Nephron progenitor cell (in vitro differentiated cells): Measurements from ENCODE around the gene RPRM.
"Not testable (repeated sequence)": the region's sequence is repeated elsewhere in the genome, so short reads cannot be mapped to it uniquely, and the experiment has no call there.

ENCODE experiments used
- DNase-seq: peaks from one replicate; pipeline ENCODE4 v3.0.0; 2021
- H3K27ac Mint-ChIP-seq: 2 replicates; pipeline ENCODE4 v1.8.0; 2021; ENCODE audit warnings: mild to moderate bottlenecking, moderate library complexity, mixed read lengths
- H3K27me3 Mint-ChIP-seq: 2 replicates; pipeline ENCODE4 v1.8.0; 2021; ENCODE audit warnings: mild to moderate bottlenecking, low read depth, mixed read lengths; ENCODE audit not compliant: poor library complexity
- H3K36me3 Mint-ChIP-seq: 2 replicates; pipeline ENCODE4 v1.8.0; 2021; ENCODE audit warnings: low read depth, mixed read lengths
- H3K4me1 Mint-ChIP-seq: 2 replicates; pipeline ENCODE4 v1.8.0; 2021; ENCODE audit warnings: mixed read lengths
- H3K4me3 Mint-ChIP-seq: 2 replicates; pipeline ENCODE4 v1.8.0; 2021; ENCODE audit warnings: mild to moderate bottlenecking, moderate library complexity, mixed read lengths
- H3K9me3 Mint-ChIP-seq: 2 replicates; pipeline ENCODE4 v1.8.0; 2021; ENCODE audit warnings: mild to moderate bottlenecking, moderate library complexity, mixed read lengths
- TF ChIP-seq, protein P1 (sequence below): fragments of 200-600 bp; sonication (generic); IDR thresholded peaks from 2 replicates; pipeline ENCODE4 v1.5.0; 2021; ENCODE audit warnings: antibody characterized with exemption

RPRM gene

DNA sequence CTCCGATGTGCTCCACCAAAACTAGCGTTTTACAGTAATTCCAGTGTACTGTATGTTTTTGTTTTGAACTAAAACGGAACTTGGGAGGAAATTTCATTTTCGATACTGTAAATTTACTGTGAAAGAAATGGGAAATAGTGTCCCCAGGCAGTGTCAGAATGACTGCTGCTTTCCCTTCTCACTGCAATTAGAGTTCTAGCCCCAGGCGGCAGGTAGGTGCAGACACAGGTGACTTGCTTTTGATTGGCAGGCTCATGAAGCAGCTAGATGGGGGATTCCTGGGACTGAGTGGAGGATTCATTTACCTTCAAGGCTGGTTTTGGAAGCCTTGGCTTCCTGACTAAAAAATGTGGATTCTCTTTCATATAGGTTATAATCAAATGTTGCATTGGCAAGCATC lies 27.0 kb downstream of the RPRM start:
- TF ChIP-seq, protein P1, sequence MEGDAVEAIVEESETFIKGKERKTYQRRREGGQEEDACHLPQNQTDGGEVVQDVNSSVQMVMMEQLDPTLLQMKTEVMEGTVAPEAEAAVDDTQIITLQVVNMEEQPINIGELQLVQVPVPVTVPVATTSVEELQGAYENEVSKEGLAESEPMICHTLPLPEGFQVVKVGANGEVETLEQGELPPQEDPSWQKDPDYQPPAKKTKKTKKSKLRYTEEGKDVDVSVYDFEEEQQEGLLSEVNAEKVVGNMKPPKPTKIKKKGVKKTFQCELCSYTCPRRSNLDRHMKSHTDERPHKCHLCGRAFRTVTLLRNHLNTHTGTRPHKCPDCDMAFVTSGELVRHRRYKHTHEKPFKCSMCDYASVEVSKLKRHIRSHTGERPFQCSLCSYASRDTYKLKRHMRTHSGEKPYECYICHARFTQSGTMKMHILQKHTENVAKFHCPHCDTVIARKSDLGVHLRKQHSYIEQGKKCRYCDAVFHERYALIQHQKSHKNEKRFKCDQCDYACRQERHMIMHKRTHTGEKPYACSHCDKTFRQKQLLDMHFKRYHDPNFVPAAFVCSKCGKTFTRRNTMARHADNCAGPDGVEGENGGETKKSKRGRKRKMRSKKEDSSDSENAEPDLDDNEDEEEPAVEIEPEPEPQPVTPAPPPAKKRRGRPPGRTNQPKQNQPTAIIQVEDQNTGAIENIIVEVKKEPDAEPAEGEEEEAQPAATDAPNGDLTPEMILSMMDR, result no peak
- Mint-ChIP-seq H3K4me3 (no peak overlapping the region), H3K9me3 (no peaks in the 10 kb centered on the region), H3K36me3 (peaks cover 4% of the 10 kb centered on the region), H3K27ac (no peak overlapping the region), H3K27me3 (no peaks in the 10 kb centered on the region), H3K4me1 (no peaks in the 10 kb centered on the region)
- DNase-seq, result no peak

DNA sequence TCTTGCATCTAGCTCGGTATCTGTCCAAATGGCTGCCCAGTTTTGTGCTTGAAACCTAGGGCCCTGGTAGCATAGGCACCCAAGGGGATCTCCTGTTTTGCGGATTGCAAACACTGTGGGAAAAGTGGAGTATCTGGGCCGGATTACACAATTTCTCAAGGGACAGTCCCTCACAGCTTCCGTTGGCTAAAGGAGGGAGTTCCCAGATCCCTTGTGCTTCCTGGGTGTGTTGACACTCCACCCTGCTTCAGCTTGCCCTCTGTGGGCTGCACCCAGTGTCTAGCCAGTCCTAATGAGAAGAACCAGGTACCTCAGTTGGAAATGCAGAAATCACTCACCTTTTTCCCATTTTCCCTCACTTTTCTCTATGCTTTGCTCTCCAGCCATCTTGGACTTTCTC lies 35.5 kb downstream of the RPRM start:
- TF ChIP-seq, protein P1, result no peak
- peaks cover 48% of the 10 kb centered on the region for H3K9me3 Mint-ChIP-seq
- no peak overlapping the region for H3K4me3 Mint-ChIP-seq

DNA sequence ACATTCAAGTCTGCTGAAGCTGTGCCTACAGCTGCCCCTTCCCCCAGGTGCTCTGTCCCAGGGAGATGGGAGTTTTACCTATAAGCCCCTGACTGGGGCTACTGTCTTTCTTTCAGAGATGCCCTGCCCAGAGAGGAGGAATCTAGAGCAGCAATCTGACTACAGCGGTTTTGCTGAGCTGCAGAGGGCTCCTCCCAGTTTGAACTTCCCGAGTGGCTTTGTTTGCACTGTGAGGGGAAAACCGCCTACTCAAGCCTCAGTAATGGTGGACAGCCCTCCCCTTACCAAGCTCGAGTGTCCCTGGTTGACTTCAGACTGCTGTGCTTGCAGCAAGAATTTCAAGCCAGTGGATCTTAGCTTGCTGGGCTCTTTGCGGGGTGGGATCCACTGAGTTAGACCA lies 35.9 kb downstream of the RPRM start:
- peaks cover 33% of the 10 kb centered on the region for H3K36me3 Mint-ChIP-seq
- H3K27ac Mint-ChIP-seq, H3K4me1 Mint-ChIP-seq, H3K4me3 Mint-ChIP-seq, H3K27me3 Mint-ChIP-seq, DNase-seq: not testable (repeated sequence)
- peaks cover 51% of the 10 kb centered on the region for H3K9me3 Mint-ChIP-seq

More for the DNA sequence above, 35.5 kb downstream of the RPRM start:
- H3K27ac Mint-ChIP-seq, result peak overlapping the region; percentile 15
- H3K4me1 Mint-ChIP-seq, result no peaks in the 10 kb centered on the region
- peaks cover 33% of the 10 kb centered on the region for H3K36me3 Mint-ChIP-seq
- no peak for DNase-seq
- H3K27me3 Mint-ChIP-seq, result peaks cover 2% of the 10 kb centered on the region

DNA sequence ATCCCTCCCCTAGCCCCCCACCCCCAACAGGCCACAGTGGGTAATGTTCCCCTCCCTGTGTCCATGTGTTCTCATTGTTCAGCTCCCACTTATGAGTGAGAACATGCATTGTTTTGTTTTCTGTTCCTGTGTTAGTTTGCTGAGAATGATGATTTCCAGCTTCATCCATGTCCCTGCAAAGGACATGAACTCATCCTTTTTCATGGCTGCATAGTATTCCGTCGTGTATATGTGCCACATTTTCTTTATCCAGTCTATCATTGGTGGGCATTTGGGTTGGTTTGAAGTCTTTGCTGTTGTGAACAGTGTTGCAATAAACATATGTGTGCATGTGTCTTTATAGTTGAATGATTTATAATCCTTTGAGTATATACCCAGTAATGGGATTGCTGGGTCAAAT lies 38.5 kb downstream of the RPRM start:
- H3K36me3 Mint-ChIP-seq, result peaks cover 33% of the 10 kb centered on the region
- DNase-seq, H3K4me1 Mint-ChIP-seq, H3K4me3 Mint-ChIP-seq, H3K27me3 Mint-ChIP-seq, H3K27ac Mint-ChIP-seq: not testable (repeated sequence)
- H3K9me3 Mint-ChIP-seq, result peaks cover 62% of the 10 kb centered on the region

DNA sequence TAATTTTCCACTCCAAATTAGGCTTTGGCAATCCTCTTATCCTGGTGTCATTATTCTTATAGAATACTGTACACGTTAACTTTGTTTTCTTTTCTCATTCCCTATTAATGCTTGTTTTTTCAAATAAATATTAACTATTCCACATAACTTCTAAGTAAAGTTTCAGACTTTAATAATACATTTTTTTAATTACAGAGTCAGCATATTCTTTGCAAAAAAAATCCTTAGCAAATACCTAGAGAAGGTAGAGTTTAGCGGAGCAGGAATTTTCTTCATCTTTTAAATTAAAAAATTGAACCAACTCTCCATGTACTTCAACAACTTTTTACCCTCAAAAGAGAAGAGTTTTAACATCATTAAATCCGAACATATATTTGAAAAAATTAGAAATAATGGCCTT lies 45.2 kb downstream of the RPRM start:
- H3K27me3 Mint-ChIP-seq, result no peaks in the 10 kb centered on the region

DNA sequence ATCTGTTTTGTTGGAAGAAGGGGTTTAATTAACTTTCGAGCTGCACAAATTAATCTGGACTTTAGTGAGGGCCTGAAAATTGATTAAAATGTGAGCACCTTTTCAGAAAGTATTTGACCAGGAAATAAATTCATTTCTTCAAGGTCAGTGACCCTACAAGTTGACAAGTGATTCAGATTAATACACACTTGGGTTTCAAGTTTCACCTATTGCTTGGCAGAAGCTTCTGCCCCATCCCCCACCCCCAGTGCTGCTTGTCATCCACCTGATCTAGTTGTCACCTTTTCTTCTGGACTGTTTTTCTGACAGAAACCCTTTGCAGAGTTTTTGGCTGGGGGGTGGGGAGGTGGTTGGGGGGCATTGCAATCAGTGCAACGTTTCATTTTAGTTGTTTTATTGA lies 46.2 kb downstream of the RPRM start:
- H3K27me3 Mint-ChIP-seq, result no peaks in the 10 kb centered on the region
- TF ChIP-seq, protein P1, result no peak
- H3K9me3 Mint-ChIP-seq, result peaks cover 14% of the 10 kb centered on the region
- H3K27ac Mint-ChIP-seq, result no peak overlapping the region
- peak; percentile 21 for DNase-seq
- peaks cover 20% of the 10 kb centered on the region for H3K4me1 Mint-ChIP-seq
- no peaks in the 10 kb centered on the region for H3K36me3 Mint-ChIP-seq
- H3K4me3 Mint-ChIP-seq, result no peak overlapping the region

More for the DNA sequence above, 45.2 kb downstream of the RPRM start:
- peaks cover 3% of the 10 kb centered on the region for H3K36me3 Mint-ChIP-seq
- H3K4me3 Mint-ChIP-seq, result no peak overlapping the region
- TF ChIP-seq, protein P1, result no peak
- peaks cover 20% of the 10 kb centered on the region for H3K4me1 Mint-ChIP-seq
- DNase-seq, result no peak
- no peak overlapping the region for H3K27ac Mint-ChIP-seq
- peaks cover 21% of the 10 kb centered on the region for H3K9me3 Mint-ChIP-seq

DNA sequence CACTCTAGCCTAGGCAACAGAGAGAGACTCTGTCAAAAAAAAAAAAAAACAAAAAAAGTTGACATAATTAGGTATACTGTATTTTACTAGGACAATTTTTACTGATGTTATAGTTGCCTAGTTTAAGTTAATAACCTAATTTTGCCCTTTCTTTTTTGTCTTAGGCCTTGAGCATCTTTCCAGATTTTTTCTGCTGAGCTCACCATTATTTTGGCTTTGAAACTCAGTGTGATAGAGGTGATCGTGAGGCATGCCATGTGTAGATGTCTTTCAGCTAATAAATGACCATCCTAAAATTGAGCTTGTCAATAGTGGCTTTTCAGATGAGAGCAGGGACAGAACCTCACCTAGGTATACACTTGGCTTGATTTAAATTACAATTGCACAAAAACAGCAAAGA lies 47.4 kb downstream of the RPRM start:
- DNase-seq, result no peak
- H3K4me1 Mint-ChIP-seq, result peaks cover 20% of the 10 kb centered on the region
- peaks cover 4% of the 10 kb centered on the region for H3K9me3 Mint-ChIP-seq
- no peak overlapping the region for H3K4me3 Mint-ChIP-seq
- no peaks in the 10 kb centered on the region for H3K36me3 Mint-ChIP-seq
- TF ChIP-seq, protein P1, result no peak
- no peaks in the 10 kb centered on the region for H3K27me3 Mint-ChIP-seq
- peak overlapping the region; percentile 58 for H3K27ac Mint-ChIP-seq
